ENCODE measurements around the gene VEGFD. TPM values are rescaled to one million over a fixed set of nuclear protein-coding genes. Genes with fewer than 3 reads are reported as not detected.

VEGFD gene
- total and polyA plus RNA-seq, 2 of the 13 experiments (the other 11 are each of a cell fraction or from before 2014, with no cell fraction given), result 0.11 to 0.35 TPM

- Histone ChIP-seq H3K9ac (ENCODE audit: insufficient read depth, low read depth, low read length) (no peak overlapping the region), H3K4me3 (replicated peaks in 1 of 3; ENCODE audit: insufficient read depth in 1 of 3, low read depth in 2 of 3, low read length in 3 of 3) (no peak overlapping the region), H4K20me1 (ENCODE audit: insufficient read depth, low read length) (no peaks in the 10 kb centered on the region), H3K4me1 (ENCODE audit: insufficient read depth, low read length) (no peaks in the 10 kb centered on the region), H3K36me3 (replicated peaks in 1 of 2; ENCODE audit: control insufficient read depth in 1 of 2, insufficient read depth in 2 of 2, low read length in 2 of 2) (no peaks in the 10 kb centered on the region), H3K79me2 (ENCODE audit: insufficient read depth, low read length) (no peaks in the 10 kb centered on the region), H3K9me3 (ENCODE audit: low read length) (no peaks in the 10 kb centered on the region), H3K4me2 (ENCODE audit: low read depth, low read length) (no peak overlapping the region), H2AFZ (ENCODE audit: low read length) (no peak overlapping the region), H3K27ac (ENCODE audit: extremely low read length, insufficient read depth, low read length) (no peak overlapping the region), H3K27me3 (ENCODE audit: control insufficient read depth in 1 of 2, insufficient read depth in 2 of 2, low read length in 2 of 2) (no peaks in the 10 kb centered on the region)
- ChIA-PET CTCF (ENCODE audit: low intra/inter-chr PET ratio, low total read pairs) (no interaction called here), POLR2A (no interaction called here)
- ATAC-seq (no peak), FAIRE-seq (no peak), DNase-seq (ENCODE audit: low spot score) (no peak)
- no TSS peak for BruUV-seq (replicated peaks)
- TF ChIP-seq GRHL1 (CRISPR knock-in tag; conservative IDR thresholded peaks at IDR 0.05) (no peak), SNAPC4 (CRISPR knock-in tag; IDR thresholded peaks at IDR 0.05) (no peak), HMG20A (CRISPR knock-in tag; IDR thresholded peaks at IDR 0.05; ENCODE audit: borderline replicate concordance) (no peak)
- 95% methylated on average over 4 of the region's 4 CpGs for WGBS (ENCODE audit: low lambda C conversion rate)
- in situ Hi-C loops (cut with HindIII; ENCODE audit: extremely low pct_ligation_motif_present, low pct_unique_long_range_greater_than_20kb), result no loop called here
- intact Hi-C loops (cut with micrococcal nuclease; ENCODE audit: unreplicated experiment), result no loop called here
Observed at GRCh38 chrX:15391850-15392249, 7.6 kb upstream of the VEGFD start.
